Common myeloid progenitor, CD34-positive (primary cell): ENCODE measurements around the gene FKBP2.

Experiments
- CTCF ChIA-PET: fragments of 350-600 bp; sonication (Branson Sonifier 250); formaldehyde crosslinking; loops from one replicate; lab custom pipeline; 2021; ENCODE audit warnings: antibody characterized with exemption; lab: Charles Lee
- POLR2A ChIA-PET: fragments of 350-600 bp; sonication (Branson Sonifier 250); formaldehyde crosslinking; loops from one replicate; lab custom pipeline; 2021; ENCODE audit warnings: antibody characterized with exemption; lab: Charles Lee
- DNase-seq, 3 donors: peaks; one replicate each; pipeline versions ENCODE4 v3.0.0 to v3.0.0-alpha.2; 2013
- H3K27ac ChIP-seq, 2 experiments: 1 replicate in 1 of 2; 2 replicates in 1 of 2; pipeline ENCODE4 v1.7.0; 2013; ENCODE audit warnings: inconsistent platforms in 2 of 2, low read length in 2 of 2, mild to moderate bottlenecking in 2 of 2, low read depth in 1 of 2, moderate library complexity in 1 of 2; ENCODE audit not compliant: severe bottlenecking in 2 of 2, insufficient read depth in 1 of 2, poor library complexity in 1 of 2
- H3K27me3 ChIP-seq, 5 experiments: replicated peaks in 2 of 5; 1 replicate in 3 of 5; 2 replicates in 2 of 5; pipeline versions ENCODE4 v1.6.1 to v1.7.0; 2013; ENCODE audit warnings: low read length in 4 of 5, mild to moderate bottlenecking in 2 of 5, moderate library complexity in 2 of 5, inconsistent platforms in 1 of 5; ENCODE audit not compliant: insufficient read depth in 5 of 5, control insufficient read depth in 4 of 5
- H3K36me3 ChIP-seq, 4 experiments: 1 replicate in 2 of 4; 2 replicates in 2 of 4; pipeline versions ENCODE4 v1.6.1 to v1.7.0; 2013; ENCODE audit warnings: low read length in 3 of 4, control low read depth in 1 of 4, mild to moderate bottlenecking in 1 of 4; ENCODE audit not compliant: control insufficient read depth in 4 of 4, insufficient read depth in 4 of 4
- H3K4me1 ChIP-seq, 4 experiments: 1 replicate in 3 of 4; 2 replicates in 1 of 4; pipeline versions ENCODE4 v1.6.1 to v1.7.1; 2013; ENCODE audit warnings: low read length in 3 of 4, mild to moderate bottlenecking in 3 of 4, control low read depth in 1 of 4, inconsistent platforms in 1 of 4, moderate library complexity in 1 of 4; ENCODE audit not compliant: control insufficient read depth in 4 of 4, insufficient read depth in 4 of 4; ENCODE audit errors: control extremely low read depth in 1 of 4
- H3K4me3 ChIP-seq, 7 experiments: 1 replicate in 4 of 7; 2 replicates in 3 of 7; pipeline versions ENCODE4 v1.5.1 to v1.7.0; 2013; ENCODE audit warnings: mild to moderate bottlenecking in 7 of 7, low read length in 6 of 7, moderate library complexity in 6 of 7, inconsistent platforms in 2 of 7, low read depth in 2 of 7, control low read depth in 1 of 7; ENCODE audit not compliant: insufficient read depth in 4 of 7, control insufficient read depth in 1 of 7; ENCODE audit errors: extremely low read depth in 1 of 7
- H3K9me3 ChIP-seq, 5 experiments: 1 replicate in 4 of 5; 2 replicates in 1 of 5; pipeline versions ENCODE4 v1.6.1 to v1.7.1; 2013; ENCODE audit warnings: low read length in 4 of 5, mild to moderate bottlenecking in 2 of 5, inconsistent platforms in 1 of 5, low read depth in 1 of 5, moderate library complexity in 1 of 5; ENCODE audit not compliant: control insufficient read depth in 4 of 5, insufficient read depth in 2 of 5; ENCODE audit errors: control extremely low read depth in 1 of 5
- WGBS: methylation state at CpG from one replicate; pipeline ENCODE4 v1.1.5; 2013; ENCODE audit not compliant: insufficient coverage; 5-methylcytosine and 5-hydroxymethylcytosine counted together

The FKBP2 gene

DNA sequence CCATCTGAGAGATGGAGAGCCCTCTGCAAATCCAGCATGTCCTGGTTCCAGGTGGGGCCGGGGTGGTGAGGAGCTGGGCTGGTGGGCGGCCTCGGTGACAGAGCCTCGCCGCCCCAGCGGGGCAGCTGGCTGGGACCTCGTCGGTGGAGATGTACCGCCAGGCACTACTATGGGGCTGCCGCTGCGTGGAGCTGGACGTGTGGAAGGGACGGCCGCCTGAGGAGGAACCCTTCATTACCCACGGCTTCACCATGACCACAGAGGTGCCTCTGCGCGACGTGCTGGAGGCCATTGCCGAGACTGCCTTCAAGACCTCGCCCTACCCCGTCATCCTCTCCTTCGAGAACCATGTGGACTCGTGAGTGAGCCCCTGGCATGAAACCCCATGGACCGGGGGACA lies 17.5 kb downstream of the FKBP2 start:
- no peak for DNase-seq
- CTCF ChIA-PET, result interaction anchor here (1.0 to 2.9 kb wide), 7 partner anchors 8 to 97 kb away, joined by 3 to 13 read pairs (median 5); partner anchors contain the start of genes ESRRA and FERMT3
- Histone ChIP-seq H3K36me3 (peaks cover 3 to 79% (median 45%) of the 10 kb centered on the region in 4 experiments), H3K9me3 (no peaks in the 10 kb centered on the region), H3K4me3 (no peak overlapping the region), H3K27me3 (no peaks in the 10 kb centered on the region), H3K4me1 (no peaks in the 10 kb centered on the region), H3K27ac (no peak overlapping the region)
- 93% methylated on average over 21 of the region's 24 CpGs for WGBS
- POLR2A ChIA-PET, result no interaction called here

DNA sequence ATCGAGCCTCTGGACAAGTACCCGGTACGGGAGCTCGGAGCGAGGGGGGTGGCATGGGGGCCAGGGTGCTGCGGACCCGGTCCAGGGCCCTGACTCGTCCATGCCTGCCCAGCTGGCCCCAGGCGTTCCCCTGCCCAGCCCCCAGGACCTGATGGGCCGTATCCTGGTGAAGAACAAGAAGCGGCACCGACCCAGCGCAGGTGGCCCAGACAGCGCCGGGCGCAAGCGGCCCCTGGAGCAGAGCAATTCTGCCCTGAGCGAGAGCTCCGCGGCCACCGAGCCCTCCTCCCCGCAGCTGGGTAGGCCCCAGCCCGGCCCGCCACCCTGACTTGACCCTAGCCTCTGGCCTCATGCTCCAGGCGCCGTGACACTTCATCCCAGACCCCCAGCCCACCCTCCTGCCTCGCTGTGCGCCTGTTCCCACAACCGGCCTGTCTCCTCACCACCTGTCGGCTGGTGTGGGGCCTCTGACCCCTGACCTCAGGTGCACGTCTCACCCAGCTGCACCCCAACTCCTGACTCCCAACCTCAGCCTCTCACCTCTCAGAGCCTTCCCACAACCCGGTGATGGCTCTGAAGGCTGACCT lies 18.1 kb downstream of the FKBP2 start:
- Histone ChIP-seq H3K27ac (no peak overlapping the region), H3K27me3 (no peaks in the 10 kb centered on the region), H3K4me1 (no peaks in the 10 kb centered on the region), H3K9me3 (no peaks in the 10 kb centered on the region), H3K4me3 (no peak overlapping the region), H3K36me3 (peaks cover 3 to 84% (median 50%) of the 10 kb centered on the region in 4 experiments)
- WGBS, result 97% methylated on average over 32 of the region's 32 CpGs
- DNase-seq, result no peak
- CTCF ChIA-PET, result interaction anchor here (1.0 to 2.9 kb wide), 6 partner anchors 9 to 53 kb away, joined by 3 to 13 read pairs (median 6); partner anchors contain the start of genes ESRRA and FERMT3
- POLR2A ChIA-PET, result no interaction called here

DNA sequence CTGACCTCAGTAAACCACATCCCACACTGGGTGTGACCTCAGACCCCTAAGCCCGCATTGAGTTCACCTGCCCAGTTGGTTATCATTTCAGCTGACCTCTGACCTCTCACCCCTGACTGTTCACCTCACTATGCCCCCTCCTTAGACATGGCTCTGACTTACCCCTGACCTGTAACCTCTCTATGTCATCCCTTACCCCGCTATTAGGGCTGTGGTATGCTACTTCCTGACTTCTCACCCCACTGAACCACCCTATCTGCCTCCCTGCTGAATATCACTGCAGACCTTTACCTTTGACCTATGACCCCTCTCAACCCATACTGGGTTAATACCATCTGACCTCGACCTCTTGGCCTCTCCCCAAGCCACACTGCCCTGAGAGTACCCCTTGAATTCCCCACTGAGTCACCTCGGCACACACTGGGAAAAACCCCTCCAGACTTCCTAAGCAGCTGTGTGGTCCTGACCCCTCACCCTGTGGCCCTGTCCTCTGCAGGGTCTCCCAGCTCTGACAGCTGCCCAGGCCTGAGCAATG lies 18.7 kb downstream of the FKBP2 start:
- no peak overlapping the region for H3K27ac ChIP-seq
- H3K4me3 ChIP-seq, result no peak overlapping the region
- no peaks in the 10 kb centered on the region for H3K4me1 ChIP-seq
- H3K27me3 ChIP-seq, result no peaks in the 10 kb centered on the region
- no peaks in the 10 kb centered on the region for H3K9me3 ChIP-seq
- 91% methylated on average over 4 of the region's 4 CpGs for WGBS
- ChIA-PET CTCF (interaction anchor here (1.0 to 2.9 kb wide), 4 partner anchors 9 to 16 kb away, joined by 3 to 13 read pairs (median 7); no protein-coding TSS in a partner anchor), POLR2A (no interaction called here)
- H3K36me3 ChIP-seq, result peaks cover 3 to 84% (median 51%) of the 10 kb centered on the region in 4 experiments
- no peak for DNase-seq

DNA sequence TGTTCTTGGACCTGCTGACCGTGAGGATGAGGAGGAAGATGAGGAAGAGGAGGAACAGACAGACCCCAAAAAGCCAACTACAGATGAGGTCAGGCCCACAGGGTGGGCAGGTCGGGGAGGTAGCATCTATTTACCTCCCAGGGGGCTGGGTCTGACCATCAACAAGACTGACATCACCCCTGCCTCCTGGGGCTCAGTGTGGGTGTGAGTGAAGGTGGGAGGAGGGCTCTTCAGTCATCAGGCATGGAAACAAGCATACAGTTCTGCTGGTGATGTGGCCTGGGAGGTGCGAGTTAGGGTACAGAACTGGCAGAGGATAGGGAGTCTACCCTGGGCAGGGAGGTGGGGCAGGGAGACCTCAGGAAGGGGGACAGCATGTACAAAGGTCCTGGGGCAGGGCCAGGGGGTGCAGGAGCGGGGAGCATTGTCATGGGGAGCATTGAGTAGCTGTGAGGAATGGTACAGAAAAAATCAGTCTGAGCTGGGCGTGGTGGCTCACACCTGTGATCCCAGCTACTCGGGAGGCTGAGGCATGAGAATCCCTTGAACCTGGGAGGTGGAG lies 19.3 kb downstream of the FKBP2 start:
- Histone ChIP-seq H3K9me3 (no peaks in the 10 kb centered on the region), H3K27me3 (no peaks in the 10 kb centered on the region), H3K4me3 (no peak overlapping the region), H3K36me3 (peaks cover 3 to 81% (median 49%) of the 10 kb centered on the region in 4 experiments), H3K4me1 (no peaks in the 10 kb centered on the region), H3K27ac (no peak overlapping the region)
- ChIA-PET POLR2A (interaction anchor here (0.6 kb wide), 1 partner anchor 8 kb away, joined by 4 read pairs; no protein-coding TSS in a partner anchor), CTCF (interaction anchor here (2.9 kb wide), 1 partner anchor 10 kb away, joined by 11 read pairs; no protein-coding TSS in a partner anchor)
- DNase-seq, result no peak
- 96% methylated on average over 5 of the region's 6 CpGs for WGBS

DNA sequence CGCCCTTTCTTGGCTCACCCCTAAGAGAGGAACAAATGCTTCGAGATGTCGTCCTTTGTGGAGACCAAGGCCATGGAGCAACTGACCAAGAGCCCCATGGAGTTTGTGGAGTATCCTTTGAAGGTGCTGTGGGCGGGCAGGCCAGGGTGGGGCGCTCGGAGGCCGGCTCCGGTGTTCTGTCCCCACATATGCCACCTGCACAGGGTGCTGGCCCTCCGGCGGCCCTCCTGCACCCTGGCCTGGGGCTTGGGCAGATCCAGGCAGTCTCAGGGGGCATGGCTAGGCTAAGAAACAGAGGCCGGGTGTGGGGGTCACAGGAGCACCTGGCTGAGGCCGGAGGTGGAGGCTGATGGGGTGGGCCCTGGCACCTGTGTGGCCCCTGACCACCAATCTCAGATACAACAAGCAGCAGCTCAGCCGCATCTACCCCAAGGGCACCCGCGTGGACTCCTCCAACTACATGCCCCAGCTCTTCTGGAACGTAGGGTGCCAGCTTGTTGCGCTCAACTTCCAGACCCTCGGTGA lies 20.7 kb downstream of the FKBP2 start:
- WGBS, result 95% methylated on average over 13 of the region's 18 CpGs
- Histone ChIP-seq H3K9me3 (no peaks in the 10 kb centered on the region), H3K27me3 (no peaks in the 10 kb centered on the region), H3K27ac (no peak overlapping the region), H3K4me3 (no peak overlapping the region), H3K36me3 (peaks cover 3 to 79% (median 46%) of the 10 kb centered on the region in 4 experiments), H3K4me1 (no peaks in the 10 kb centered on the region)
- ChIA-PET POLR2A (no interaction called here), CTCF (interaction anchor here (1.3 to 11.4 kb wide), 2 partner anchors 12 to 40 kb away, joined by 3 to 106 read pairs; partner anchors contain the start of genes PLCB3 and PPP1R14B)
- no peak for DNase-seq

DNA sequence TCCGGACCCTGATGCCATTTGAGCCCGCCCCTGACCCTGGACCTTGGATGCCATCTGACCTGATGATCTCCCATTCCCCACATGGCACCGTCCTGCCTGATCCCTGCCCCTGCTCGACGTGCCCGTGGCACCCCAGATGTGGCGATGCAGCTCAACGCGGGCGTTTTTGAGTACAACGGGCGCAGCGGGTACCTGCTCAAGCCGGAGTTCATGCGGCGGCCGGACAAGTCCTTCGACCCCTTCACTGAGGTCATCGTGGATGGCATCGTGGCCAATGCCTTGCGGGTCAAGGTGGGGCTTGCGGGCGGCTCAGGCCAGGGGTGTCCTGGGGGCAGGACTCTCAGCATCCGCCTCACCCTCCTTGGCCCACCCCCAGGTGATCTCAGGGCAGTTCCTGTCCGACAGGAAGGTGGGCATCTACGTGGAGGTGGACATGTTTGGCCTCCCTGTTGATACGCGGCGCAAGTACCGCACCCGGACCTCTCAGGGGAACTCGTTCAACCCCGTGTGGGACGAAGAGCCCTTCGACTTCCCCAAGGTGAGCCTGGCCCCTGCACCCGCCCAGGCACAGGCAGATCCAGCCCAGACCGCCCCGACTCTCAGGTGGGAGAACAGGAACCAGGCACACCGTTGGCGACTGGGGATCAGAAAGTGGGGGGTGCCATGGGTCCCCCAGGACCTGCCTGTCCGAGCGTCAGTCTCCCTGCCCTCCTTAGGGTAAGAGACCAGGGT lies 21.5 kb downstream of the FKBP2 start:
- ChIA-PET POLR2A (no interaction called here), CTCF (interaction anchor here (1.3 to 11.4 kb wide), 6 partner anchors 8 to 57 kb away, joined by 3 to 106 read pairs (median 13); partner anchors contain the start of genes FERMT3, PLCB3 and PPP1R14B)
- 96% methylated on average over 36 of the region's 42 CpGs for WGBS
- H3K9me3 ChIP-seq, result no peaks in the 10 kb centered on the region
- no peak for DNase-seq
- peaks cover 3 to 77% (median 42%) of the 10 kb centered on the region in 4 experiments for H3K36me3 ChIP-seq
- H3K27me3 ChIP-seq, result no peaks in the 10 kb centered on the region
- no peak overlapping the region for H3K27ac ChIP-seq
- H3K4me3 ChIP-seq, result no peak overlapping the region
- peaks cover 0 to 6% (median 4%) of the 10 kb centered on the region in 4 experiments for H3K4me1 ChIP-seq
